ENCODE measurements around the gene KCNG4. TPM values are rescaled to one million over a fixed set of nuclear protein-coding genes. Genes with fewer than 3 reads are reported as not detected.

Gene KCNG4
- total and polyA plus RNA-seq, 7 donors, result not detected

DNA sequence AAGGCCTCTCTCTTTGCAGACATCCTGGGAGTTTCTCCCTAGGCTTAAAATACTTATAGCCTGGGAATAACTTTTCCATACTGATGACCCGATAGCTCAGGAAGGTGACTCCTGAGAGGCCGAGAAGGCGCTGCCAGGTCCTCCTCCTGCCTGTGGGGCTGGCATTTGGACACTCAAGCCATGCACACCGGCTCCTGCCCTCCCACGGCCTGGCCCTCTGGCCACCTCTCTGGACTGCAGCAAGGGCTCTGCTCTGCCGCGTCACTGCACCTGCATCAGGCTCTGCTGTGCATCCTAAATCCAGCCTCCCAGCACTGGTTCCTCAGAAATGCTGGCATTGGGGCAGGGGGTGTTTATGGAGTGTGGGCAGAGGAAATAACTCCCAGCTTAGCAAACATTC is 14.2 kb downstream of the KCNG4 start:
- H3K27me3 ChIP-seq, result no peaks in the 10 kb centered on the region
- no peak overlapping the region for H3K27ac ChIP-seq
- intact Hi-C loops (cut with DNase I), result no loop called here
- no peaks in the 10 kb centered on the region for H3K36me3 ChIP-seq
- no peaks in the 10 kb centered on the region for H3K9me3 ChIP-seq
- no peak overlapping the region for H3K4me3 ChIP-seq
- no peak for DNase-seq
- WGBS, 2 donors, result 85 to 93% methylated on average over 7 of the region's 7 CpGs
- H3K4me1 ChIP-seq, result peaks cover 0 to 14% (median 12%) of the 10 kb centered on the region in 4 donors
- TF ChIP-seq POLR2A (IDR thresholded peaks at IDR 0.05) (no peak), POLR2AphosphoS5 (IDR thresholded peaks at IDR 0.05) (no peak), CTCF (IDR thresholded peaks at IDR 0.05) (no peak), EP300 (IDR thresholded peaks at IDR 0.05) (no peak)

- WGBS, 2 donors, result 87 to 90% methylated on average over 3 of the region's 3 CpGs
- no peak overlapping the region for H3K4me3 ChIP-seq
- no peak overlapping the region for H3K27ac ChIP-seq
- intact Hi-C loops (cut with DNase I), result no loop called here
- no peaks in the 10 kb centered on the region for H3K36me3 ChIP-seq
- no peak for DNase-seq
- H3K27me3 ChIP-seq, result no peaks in the 10 kb centered on the region
- TF ChIP-seq EP300 (IDR thresholded peaks at IDR 0.05), result no peak
- TF ChIP-seq POLR2AphosphoS5 (IDR thresholded peaks at IDR 0.05), result no peak
- no peak for TF ChIP-seq POLR2A (IDR thresholded peaks at IDR 0.05)
- TF ChIP-seq CTCF (IDR thresholded peaks at IDR 0.05), result no peak
- peaks cover 0 to 14% (median 12%) of the 10 kb centered on the region in 4 donors for H3K4me1 ChIP-seq
- H3K9me3 ChIP-seq, result no peaks in the 10 kb centered on the region
These were observed 14.7 kb downstream of the KCNG4 start for GRCh38 chr16:84225126-84225525.

DNA sequence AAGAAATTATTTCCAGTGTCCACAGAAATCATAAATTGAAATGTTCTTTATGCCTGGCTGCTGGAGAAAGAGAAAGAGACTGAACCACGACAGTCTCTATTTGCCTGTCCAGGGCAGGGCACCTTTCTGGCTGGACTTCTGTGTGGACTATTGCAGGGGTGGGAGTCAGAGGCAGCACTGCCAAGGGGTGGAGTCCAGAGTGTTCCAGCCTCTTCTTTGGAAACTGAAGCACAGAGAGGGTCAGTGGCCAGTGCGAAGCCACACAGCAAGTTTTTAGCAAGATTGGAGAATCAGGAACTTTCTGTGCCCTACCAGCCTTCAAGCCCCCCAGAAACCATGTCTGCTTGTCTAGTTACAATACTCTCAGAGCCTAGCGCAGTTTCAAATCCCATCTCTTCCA is 15.3 kb downstream of the KCNG4 start:
- H3K4me1 ChIP-seq, result peaks cover 0 to 14% (median 12%) of the 10 kb centered on the region in 4 donors
- H3K4me3 ChIP-seq, result no peak overlapping the region
- TF ChIP-seq EP300 (IDR thresholded peaks at IDR 0.05) (no peak), CTCF (IDR thresholded peaks at IDR 0.05) (no peak), POLR2A (IDR thresholded peaks at IDR 0.05) (no peak), POLR2AphosphoS5 (IDR thresholded peaks at IDR 0.05) (no peak)
- WGBS, 2 donors, result 71 to 89% methylated on average over 3 of the region's 3 CpGs
- H3K27ac ChIP-seq, result no peak overlapping the region
- no peaks in the 10 kb centered on the region for H3K36me3 ChIP-seq
- intact Hi-C loops (cut with DNase I), result no loop called here
- no peaks in the 10 kb centered on the region for H3K27me3 ChIP-seq
- DNase-seq, result no peak
- H3K9me3 ChIP-seq, result no peaks in the 10 kb centered on the region

DNA sequence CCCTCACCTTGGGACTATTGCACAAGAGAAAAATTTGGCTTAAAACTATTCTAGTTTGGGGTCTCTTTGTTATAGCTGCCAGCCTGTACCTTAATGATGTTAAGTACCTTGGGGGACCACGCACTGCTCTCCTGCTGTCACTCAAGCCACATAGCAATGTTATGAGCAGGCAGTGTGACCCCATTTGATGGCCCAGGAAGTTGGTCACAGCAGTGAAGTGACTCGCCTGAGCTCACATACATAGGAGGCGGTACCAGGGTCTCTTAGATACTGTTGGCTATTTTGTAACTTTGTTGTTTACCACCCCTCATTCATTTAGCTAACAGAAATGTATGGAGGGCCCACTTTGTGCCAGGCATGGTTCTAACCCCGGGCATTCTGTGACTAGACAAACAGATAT is 16.4 kb downstream of the KCNG4 start:
- intact Hi-C loops (cut with DNase I), result no loop called here
- no peaks in the 10 kb centered on the region for H3K27me3 ChIP-seq
- no peaks in the 10 kb centered on the region for H3K9me3 ChIP-seq
- H3K4me3 ChIP-seq, result no peak overlapping the region
- peaks cover 0 to 9% (median 9%) of the 10 kb centered on the region in 4 donors for H3K4me1 ChIP-seq
- no peak overlapping the region for H3K27ac ChIP-seq
- 84% methylated on average over 4 of the region's 4 CpGs for WGBS, 2 donors
- no peak for DNase-seq
- H3K36me3 ChIP-seq, result no peaks in the 10 kb centered on the region
- no peak for TF ChIP-seq POLR2AphosphoS5 (IDR thresholded peaks at IDR 0.05)
- no peak for TF ChIP-seq CTCF (IDR thresholded peaks at IDR 0.05)
- TF ChIP-seq POLR2A (IDR thresholded peaks at IDR 0.05), result no peak
- TF ChIP-seq EP300 (IDR thresholded peaks at IDR 0.05), result no peak

- Histone ChIP-seq H3K27ac (no peak overlapping the region), H3K9me3 (no peaks in the 10 kb centered on the region), H3K36me3 (no peaks in the 10 kb centered on the region), H3K27me3 (no peaks in the 10 kb centered on the region), H3K4me1 (no peaks in the 10 kb centered on the region), H3K4me3 (no peak overlapping the region)
- WGBS, 2 donors, result 89 to 92% methylated on average over 1 of the region's 1 CpG
- intact Hi-C loops (cut with DNase I), result no loop called here
- DNase-seq, result no peak
- TF ChIP-seq CTCF (IDR thresholded peaks at IDR 0.05), result no peak
- TF ChIP-seq POLR2AphosphoS5 (IDR thresholded peaks at IDR 0.05), result no peak
- no peak for TF ChIP-seq EP300 (IDR thresholded peaks at IDR 0.05)
- no peak for TF ChIP-seq POLR2A (IDR thresholded peaks at IDR 0.05)
These were observed 19.0 kb downstream of the KCNG4 start for GRCh38 chr16:84220851-84221250.
